Measurements from ENCODE around the gene SQSTM1.

Gene SQSTM1

GRCh38 chr5:179836225-179837019 is 15.7 kb downstream of the SQSTM1 start:
- DNase-seq (ENCODE audit: extremely low read depth, low read depth), result no peak

GRCh38 chr5:179837076-179838011 is 16.6 kb downstream of the SQSTM1 start:
- DNase-seq (ENCODE audit: extremely low read depth, low read depth), result no peak
- no peak for TF ChIP-seq CTCF (IDR thresholded peaks at IDR 0.05; ENCODE audit: low read depth, low read length)

More at GRCh38 chr5:179836225-179837019, 15.7 kb downstream of the SQSTM1 start:
- no peak for TF ChIP-seq CTCF (IDR thresholded peaks at IDR 0.05; ENCODE audit: low read depth, low read length)

- no peak for TF ChIP-seq CTCF (IDR thresholded peaks at IDR 0.05; ENCODE audit: low read depth, low read length)
- no peak for DNase-seq (ENCODE audit: extremely low read depth, low read depth)
Measured at GRCh38 chr5:179839328-179840256, 18.9 kb downstream of the SQSTM1 start.

- no peak for DNase-seq (ENCODE audit: extremely low read depth, low read depth)
- no peak for TF ChIP-seq CTCF (IDR thresholded peaks at IDR 0.05; ENCODE audit: low read depth, low read length)
Measured at GRCh38 chr5:179840321-179840720, 19.6 kb downstream of the SQSTM1 start.

GRCh38 chr5:179840766-179841165 is 20.1 kb downstream of the SQSTM1 start:
- DNase-seq (ENCODE audit: extremely low read depth, low read depth), result no peak
- TF ChIP-seq CTCF (IDR thresholded peaks at IDR 0.05; ENCODE audit: low read depth, low read length), result no peak

- TF ChIP-seq CTCF (IDR thresholded peaks at IDR 0.05; ENCODE audit: low read depth, low read length), result no peak
Measured at GRCh38 chr5:179841621-179842020, 20.9 kb downstream of the SQSTM1 start.

More at GRCh38 chr5:179841621-179842020, 20.9 kb downstream of the SQSTM1 start:
- DNase-seq (ENCODE audit: extremely low read depth, low read depth), result no peak

Measured in AG09319 (cell line).